SK-N-SH treated with all-trans-retinoic acid at 6 μM for 48 hours (cell line): ENCODE data around the gene ABI3BP.

ENCODE experiments used
- CSDC2 ChIP-seq: fragments of 250-450 bp; sonication (Bioruptor Pico); IDR thresholded peaks from 2 replicates; pipeline ENCODE4 v1.5.0; 2020; ENCODE audit warnings: mild to moderate bottlenecking, moderate library complexity
- POU6F1 ChIP-seq: fragments of 250-450 bp; sonication (Bioruptor Pico); IDR thresholded peaks from 2 replicates; pipeline ENCODE4 v1.8.0; 2021; ENCODE audit warnings: low read depth, mild to moderate bottlenecking, moderate library complexity, borderline replicate concordance
- PPARA ChIP-seq: fragments of 250-450 bp; sonication (Bioruptor Pico); IDR thresholded peaks from 2 replicates; pipeline ENCODE4 v1.5.0; 2020; ENCODE audit warnings: mild to moderate bottlenecking, borderline replicate concordance
- RARB ChIP-seq: fragments of 250-450 bp; sonication (Bioruptor Pico); IDR thresholded peaks from 2 replicates; pipeline ENCODE4 v1.8.0; 2021; ENCODE audit warnings: mild to moderate bottlenecking, moderate library complexity
- TOX ChIP-seq: fragments of 250-450 bp; sonication (Bioruptor Pico); IDR thresholded peaks from 2 replicates; pipeline ENCODE4 v1.8.0; 2021; ENCODE audit warnings: mild to moderate bottlenecking, moderate library complexity, borderline replicate concordance
- ZFP30 ChIP-seq: fragments of 450-650 bp; formaldehyde crosslinking; IDR thresholded peaks from 2 replicates; pipeline ENCODE4 v1.5.0; 2022; ENCODE audit warnings: mild to moderate bottlenecking, moderate library complexity
- TF ChIP-seq, protein P1 (sequence below): fragments of 250-450 bp; sonication (Bioruptor Pico); IDR thresholded peaks from 2 replicates; pipeline ENCODE4 v1.8.0; 2020; ENCODE audit warnings: mild to moderate bottlenecking, moderate library complexity, borderline replicate concordance

DNA sequence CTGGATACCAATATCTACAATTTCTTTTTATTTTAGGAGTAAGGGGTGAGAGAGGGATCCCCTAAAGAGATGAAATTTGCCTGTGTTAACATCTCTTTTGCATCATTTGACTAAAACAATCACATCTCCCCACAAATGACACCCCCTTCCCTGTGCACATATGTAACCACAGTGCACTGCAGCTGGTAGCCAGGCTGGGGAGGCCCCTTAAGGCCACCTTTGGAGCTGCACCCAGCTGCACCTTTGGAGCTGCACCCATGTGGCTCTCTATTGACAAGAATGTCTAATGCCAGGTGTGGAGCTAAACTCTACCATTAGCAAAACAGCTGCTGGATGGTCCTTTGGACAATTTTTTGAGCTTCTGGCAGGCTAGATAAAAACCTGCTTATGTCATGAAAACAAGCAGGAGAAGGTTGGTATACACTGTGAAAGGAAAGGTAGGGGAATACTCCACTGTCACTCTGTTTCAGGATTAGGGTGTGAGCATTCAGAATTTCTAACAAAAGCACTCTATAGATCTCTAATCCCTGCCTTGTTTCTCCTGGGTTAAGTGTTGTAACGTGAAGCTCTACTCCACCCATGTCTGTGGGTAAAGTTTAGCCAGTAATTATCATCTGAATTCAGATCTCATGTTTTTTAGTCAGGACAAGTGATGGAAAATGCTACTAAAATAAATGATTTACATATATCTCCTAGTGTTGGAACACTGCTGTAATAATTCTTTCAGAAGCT, 231.8 kb downstream of the ABI3BP start:
- TF ChIP-seq CSDC2 (CRISPR knock-in tag), result no peak
- no peak for TF ChIP-seq POU6F1 (CRISPR knock-in tag)
- TF ChIP-seq TOX (CRISPR knock-in tag), result no peak
- no peak for TF ChIP-seq RARB (CRISPR knock-in tag)
- TF ChIP-seq, protein P1, sequence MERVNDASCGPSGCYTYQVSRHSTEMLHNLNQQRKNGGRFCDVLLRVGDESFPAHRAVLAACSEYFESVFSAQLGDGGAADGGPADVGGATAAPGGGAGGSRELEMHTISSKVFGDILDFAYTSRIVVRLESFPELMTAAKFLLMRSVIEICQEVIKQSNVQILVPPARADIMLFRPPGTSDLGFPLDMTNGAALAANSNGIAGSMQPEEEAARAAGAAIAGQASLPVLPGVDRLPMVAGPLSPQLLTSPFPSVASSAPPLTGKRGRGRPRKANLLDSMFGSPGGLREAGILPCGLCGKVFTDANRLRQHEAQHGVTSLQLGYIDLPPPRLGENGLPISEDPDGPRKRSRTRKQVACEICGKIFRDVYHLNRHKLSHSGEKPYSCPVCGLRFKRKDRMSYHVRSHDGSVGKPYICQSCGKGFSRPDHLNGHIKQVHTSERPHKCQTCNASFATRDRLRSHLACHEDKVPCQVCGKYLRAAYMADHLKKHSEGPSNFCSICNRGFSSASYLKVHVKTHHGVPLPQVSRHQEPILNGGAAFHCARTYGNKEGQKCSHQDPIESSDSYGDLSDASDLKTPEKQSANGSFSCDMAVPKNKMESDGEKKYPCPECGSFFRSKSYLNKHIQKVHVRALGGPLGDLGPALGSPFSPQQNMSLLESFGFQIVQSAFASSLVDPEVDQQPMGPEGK (CRISPR knock-in tag), result no peak
- no peak for TF ChIP-seq PPARA (CRISPR knock-in tag)
- TF ChIP-seq ZFP30, result no peak
